ENCODE data around the gene PHYHD1. TPM values are rescaled to one million over a fixed set of nuclear protein-coding genes. Genes with fewer than 3 reads are reported as not detected.

The PHYHD1 gene
- total RNA-seq, 2 experiments from 2014 or later, result 0.21 to 0.44 TPM

GRCh38 chr9:128927731-128928411, 7.1 kb downstream of the PHYHD1 start:
- POLR2A ChIA-PET, result interaction anchor here (0.6 kb wide), 1 partner anchor 589 kb away, joined by 3 read pairs; no protein-coding TSS in a partner anchor
- H3K27ac Mint-ChIP-seq, result peak overlapping the region; percentile 6

GRCh38 chr9:128928624-128929023, 7.8 kb downstream of the PHYHD1 start:
- POLR2A ChIA-PET, result interaction anchor here (0.6 kb wide), 1 partner anchor 202 kb away, joined by 3 read pairs; no protein-coding TSS in a partner anchor
- H3K27me3 Mint-ChIP-seq, result no peaks in the 10 kb centered on the region
- DNase-seq (no peak), ATAC-seq (no peak)
- H3K4me1 Mint-ChIP-seq, result peaks cover 9% of the 10 kb centered on the region
- no peaks in the 10 kb centered on the region for H3K9me3 Mint-ChIP-seq (ENCODE audit: low read depth)
- H3K36me3 Mint-ChIP-seq (ENCODE audit: low read depth), result no peaks in the 10 kb centered on the region
- CTCF ChIA-PET, result interaction anchor here (0.6 to 7.5 kb wide), 30 partner anchors 9 to 1320 kb away, joined by 3 to 86 read pairs (median 4); partner anchors contain the start of genes DOLK, KYAT1, LRRC8A and NUP188
- intact Hi-C loops (cut with DNase I, micrococcal nuclease), result loop anchor here (1.0 to 5.0 kb wide), 7 partner anchors 46 to 281 kb away; partner anchors contain the start of genes KYAT1 (in 2 of the 2), ENDOG (in 1 of the 2), LRRC8A (in 1 of the 2) and PKN3 (in 1 of the 2)
- no peak overlapping the region for H3K4me3 Mint-ChIP-seq
- no peak overlapping the region for H3K27ac Mint-ChIP-seq

More at GRCh38 chr9:128927731-128928411, 7.1 kb downstream of the PHYHD1 start:
- Mint-ChIP-seq H3K4me3 (no peak overlapping the region), H3K36me3 (ENCODE audit: low read depth) (no peaks in the 10 kb centered on the region), H3K9me3 (ENCODE audit: low read depth) (no peaks in the 10 kb centered on the region), H3K4me1 (peaks cover 9% of the 10 kb centered on the region), H3K27me3 (no peaks in the 10 kb centered on the region)
- DNase-seq, result peak; percentile 73
- CTCF ChIA-PET, result interaction anchor here (0.6 to 7.5 kb wide), 32 partner anchors 9 to 1323 kb away, joined by 3 to 86 read pairs (median 4); partner anchors contain the start of genes KYAT1, LRRC8A, PKN3 and SPOUT1
- intact Hi-C loops (cut with DNase I, micrococcal nuclease), result loop anchor here (1.0 to 5.0 kb wide), 7 partner anchors 46 to 281 kb away; partner anchors contain the start of genes KYAT1 (in 2 of the 2), ENDOG (in 1 of the 2), LRRC8A (in 1 of the 2) and PKN3 (in 1 of the 2)
- peak; percentile 81 for ATAC-seq

DNA sequence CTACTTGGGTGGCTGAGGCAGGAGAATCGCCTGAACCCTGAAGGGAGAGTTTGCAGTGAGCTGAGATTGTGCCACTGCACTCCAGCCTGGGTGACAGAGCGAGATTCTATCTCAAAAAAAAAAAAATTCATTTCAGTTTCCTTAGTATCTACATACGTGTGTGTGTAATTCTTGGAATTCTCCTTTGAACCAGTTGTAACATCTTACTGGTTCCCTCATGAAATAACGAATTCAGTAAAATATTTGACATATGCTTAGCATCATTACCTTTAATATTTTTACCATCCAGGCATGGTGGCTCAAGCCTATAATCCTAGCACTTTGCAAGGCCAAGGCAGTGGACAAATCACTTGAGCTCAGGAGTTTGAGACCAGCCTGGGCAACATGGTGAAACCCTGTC, 8.8 kb downstream of the PHYHD1 start:
- CTCF ChIA-PET, result interaction anchor here (0.6 to 7.5 kb wide), 7 partner anchors 8 to 1008 kb away, joined by 3 to 86 read pairs (median 4); no protein-coding TSS in a partner anchor
- H3K27me3 Mint-ChIP-seq, result no peaks in the 10 kb centered on the region
- intact Hi-C loops (cut with DNase I, micrococcal nuclease), result loop anchor here (2.0 to 5.0 kb wide), 3 partner anchors 47 to 282 kb away; partner anchors contain the start of genes KYAT1 (in 1 of the 2), LRRC8A (in 1 of the 2) and PKN3 (in 1 of the 2)
- no peak overlapping the region for H3K27ac Mint-ChIP-seq
- ATAC-seq (no peak), DNase-seq (no peak)
- H3K4me1 Mint-ChIP-seq, result peaks cover 9% of the 10 kb centered on the region
- no peak overlapping the region for H3K4me3 Mint-ChIP-seq
- POLR2A ChIA-PET, result no interaction called here
- no peaks in the 10 kb centered on the region for H3K9me3 Mint-ChIP-seq (ENCODE audit: low read depth)
- H3K36me3 Mint-ChIP-seq (ENCODE audit: low read depth), result no peaks in the 10 kb centered on the region

DNA sequence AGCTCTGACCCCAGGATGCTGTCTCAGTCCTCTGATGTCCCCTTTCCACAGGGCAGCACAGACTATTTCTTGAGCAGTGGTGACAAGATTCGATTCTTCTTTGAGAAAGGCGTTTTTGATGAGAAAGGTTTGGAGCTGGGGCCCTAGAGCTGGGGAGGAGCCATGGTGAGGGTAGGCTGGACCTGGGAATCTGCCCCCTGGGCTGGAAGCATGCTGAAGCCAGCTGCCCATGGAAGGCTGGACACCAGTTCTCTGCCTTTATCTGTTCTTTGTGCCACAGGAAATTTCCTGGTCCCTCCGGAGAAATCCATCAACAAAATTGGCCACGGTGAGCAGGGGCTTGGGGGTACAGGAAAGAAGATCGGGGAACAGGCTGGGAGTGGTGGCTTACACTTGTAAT, 12.9 kb downstream of the PHYHD1 start:
- no peak overlapping the region for H3K27ac Mint-ChIP-seq
- CTCF ChIA-PET, result interaction anchor here (1.0 kb wide), 1 partner anchor 22 kb away, joined by 3 read pairs; no protein-coding TSS in a partner anchor
- no peaks in the 10 kb centered on the region for H3K9me3 Mint-ChIP-seq (ENCODE audit: low read depth)
- POLR2A ChIA-PET, result no interaction called here
- no peaks in the 10 kb centered on the region for H3K27me3 Mint-ChIP-seq
- H3K4me3 Mint-ChIP-seq, result no peak overlapping the region
- DNase-seq (no peak), ATAC-seq (no peak)
- intact Hi-C loops (cut with DNase I, micrococcal nuclease), result no loop called here
- no peaks in the 10 kb centered on the region for H3K4me1 Mint-ChIP-seq
- H3K36me3 Mint-ChIP-seq (ENCODE audit: low read depth), result no peaks in the 10 kb centered on the region

DNA sequence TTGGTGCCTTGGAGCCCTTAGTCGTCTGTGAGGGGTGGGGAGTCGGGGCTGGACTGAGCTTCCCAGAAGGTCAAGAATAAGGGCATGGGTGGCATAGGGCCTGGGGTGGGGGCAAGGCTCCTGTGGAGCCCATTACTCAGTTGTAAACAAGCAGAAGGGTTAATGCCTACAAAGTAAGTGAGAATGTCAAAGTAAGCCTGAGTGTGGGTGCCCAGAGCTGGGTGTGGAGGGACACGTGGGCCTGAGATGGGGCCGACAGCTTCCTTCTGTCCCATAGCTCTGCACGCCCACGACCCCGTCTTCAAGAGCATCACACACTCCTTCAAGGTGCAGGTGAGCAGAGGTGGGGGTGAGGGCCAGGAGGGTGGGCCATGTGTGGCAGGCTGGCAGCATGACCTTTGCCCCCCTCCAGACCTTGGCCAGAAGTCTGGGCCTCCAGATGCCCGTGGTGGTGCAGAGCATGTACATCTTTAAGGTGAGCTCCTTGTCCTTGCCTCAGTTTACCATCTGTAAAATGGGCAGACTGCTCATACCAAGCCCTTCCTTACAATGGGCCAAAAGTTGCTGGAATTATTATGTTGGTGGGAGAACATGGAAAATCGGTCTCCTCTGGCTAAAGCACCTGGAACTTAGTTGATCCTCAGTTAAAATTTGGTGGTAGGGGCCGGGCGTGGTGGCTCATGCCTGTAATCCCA, 15.5 kb downstream of the PHYHD1 start:
- CTCF ChIA-PET, result interaction anchor here (0.7 to 1.2 kb wide), 3 partner anchors 9 to 473 kb away, joined by 3 to 5 read pairs (median 5); no protein-coding TSS in a partner anchor
- POLR2A ChIA-PET, result interaction anchor here (0.7 to 1.2 kb wide), 2 partner anchors 12 to 146 kb away, joined by 3 to 6 read pairs; no protein-coding TSS in a partner anchor

DNA sequence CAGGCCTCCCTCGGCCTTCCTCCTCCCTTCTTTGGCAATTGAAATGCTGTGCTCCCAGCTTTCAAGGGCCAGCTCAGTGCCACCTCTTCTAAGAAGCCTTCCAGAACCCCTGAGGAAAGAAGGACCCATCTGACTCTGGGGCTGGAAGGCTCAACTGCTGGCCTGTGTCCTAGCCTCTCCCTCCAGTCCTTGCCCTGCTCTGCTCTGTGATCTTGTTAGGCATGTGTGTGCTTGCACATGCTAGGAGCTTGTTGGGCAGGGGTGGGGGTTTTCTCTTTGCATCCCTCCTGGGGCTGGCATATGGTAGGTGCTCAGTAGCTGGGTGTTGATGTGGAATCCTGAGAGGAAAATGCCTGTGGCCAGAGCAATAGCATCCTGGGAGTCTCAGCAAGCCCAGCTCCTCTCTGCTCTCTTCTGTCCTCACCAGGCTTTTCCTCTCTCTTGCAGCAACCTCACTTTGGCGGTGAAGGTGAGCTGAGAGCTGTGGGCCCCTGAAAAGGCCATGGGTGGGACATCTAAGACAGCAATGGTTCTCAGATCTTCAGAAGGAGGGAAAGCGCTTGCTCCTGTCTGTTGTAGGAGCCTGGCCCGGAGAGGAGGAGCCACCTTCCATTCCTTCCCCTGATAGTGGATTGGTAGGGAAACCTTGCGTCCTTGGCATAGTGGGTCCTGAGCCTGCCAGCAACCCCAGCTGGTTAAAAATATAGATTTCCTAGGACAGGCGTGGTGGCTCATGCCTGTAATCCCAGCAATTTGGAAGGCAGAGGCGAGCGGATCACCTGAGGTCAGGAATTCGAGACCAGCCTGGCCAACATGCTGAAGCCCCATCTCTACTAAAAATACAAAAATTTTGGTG, 16.8 kb downstream of the PHYHD1 start:
- H3K27ac Mint-ChIP-seq, result no peak overlapping the region
- no peak for ATAC-seq
- no peaks in the 10 kb centered on the region for H3K27me3 Mint-ChIP-seq
- POLR2A ChIA-PET, result interaction anchor here (0.7 kb wide), 1 partner anchor 145 kb away, joined by 6 read pairs; no protein-coding TSS in a partner anchor
- CTCF ChIA-PET, result interaction anchor here (0.6 to 2.7 kb wide), 3 partner anchors 9 to 215 kb away, joined by 3 to 11 read pairs (median 4); no protein-coding TSS in a partner anchor
- H3K4me1 Mint-ChIP-seq, result no peaks in the 10 kb centered on the region
- H3K36me3 Mint-ChIP-seq (ENCODE audit: low read depth), result no peaks in the 10 kb centered on the region
- intact Hi-C loops (cut with DNase I, micrococcal nuclease), result no loop called here
- H3K4me3 Mint-ChIP-seq, result no peak overlapping the region
- no peak for DNase-seq
- H3K9me3 Mint-ChIP-seq (ENCODE audit: low read depth), result no peaks in the 10 kb centered on the region

More for the DNA sequence above, 15.5 kb downstream of the PHYHD1 start:
- no peaks in the 10 kb centered on the region for H3K9me3 Mint-ChIP-seq (ENCODE audit: low read depth)
- H3K27ac Mint-ChIP-seq, result no peak overlapping the region
- no peak overlapping the region for H3K4me3 Mint-ChIP-seq
- no peak for ATAC-seq
- H3K36me3 Mint-ChIP-seq (ENCODE audit: low read depth), result no peaks in the 10 kb centered on the region
- intact Hi-C loops (cut with DNase I, micrococcal nuclease), result no loop called here
- no peaks in the 10 kb centered on the region for H3K27me3 Mint-ChIP-seq
- H3K4me1 Mint-ChIP-seq, result no peaks in the 10 kb centered on the region
- DNase-seq, result no peak

- intact Hi-C loops (cut with DNase I, micrococcal nuclease), result no loop called here
- H3K9me3 Mint-ChIP-seq (ENCODE audit: low read depth), result no peaks in the 10 kb centered on the region
- no peak for ATAC-seq
- POLR2A ChIA-PET, result no interaction called here
- H3K36me3 Mint-ChIP-seq (ENCODE audit: low read depth), result peaks cover under 1% of the 10 kb centered on the region
- H3K27ac Mint-ChIP-seq, result no peak overlapping the region
- CTCF ChIA-PET, result no interaction called here
- no peaks in the 10 kb centered on the region for H3K27me3 Mint-ChIP-seq
- H3K4me1 Mint-ChIP-seq, result no peaks in the 10 kb centered on the region
- DNase-seq, result no peak
- no peak overlapping the region for H3K4me3 Mint-ChIP-seq
Measured at GRCh38 chr9:128940271-128940921, 19.6 kb downstream of the PHYHD1 start.

- DNase-seq (no peak), ATAC-seq (no peak)
- intact Hi-C loops (cut with DNase I, micrococcal nuclease), result no loop called here
- Mint-ChIP-seq H3K4me3 (no peak overlapping the region), H3K9me3 (ENCODE audit: low read depth) (no peaks in the 10 kb centered on the region), H3K27ac (no peak overlapping the region), H3K36me3 (ENCODE audit: low read depth) (peaks cover 7% of the 10 kb centered on the region), H3K4me1 (peaks cover 8% of the 10 kb centered on the region), H3K27me3 (no peaks in the 10 kb centered on the region)
- POLR2A ChIA-PET, result no interaction called here
- CTCF ChIA-PET, result interaction anchor here (0.6 kb wide), 1 partner anchor 13 kb away, joined by 4 read pairs; no protein-coding TSS in a partner anchor
Measured at GRCh38 chr9:128940946-128941755, 20.4 kb downstream of the PHYHD1 start.

- Mint-ChIP-seq H3K9me3 (ENCODE audit: low read depth) (no peaks in the 10 kb centered on the region), H3K36me3 (ENCODE audit: low read depth) (peaks cover 15% of the 10 kb centered on the region), H3K4me1 (peaks cover 20% of the 10 kb centered on the region), H3K27ac (no peak overlapping the region), H3K27me3 (no peaks in the 10 kb centered on the region), H3K4me3 (no peak overlapping the region)
- intact Hi-C loops (cut with DNase I, micrococcal nuclease), result no loop called here
- DNase-seq, result no peak
- CTCF ChIA-PET, result interaction anchor here (0.8 kb wide), 1 partner anchor 524 kb away, joined by 3 read pairs; no protein-coding TSS in a partner anchor
- ATAC-seq, result no peak
- POLR2A ChIA-PET, result no interaction called here
Measured at GRCh38 chr9:128943832-128944620, 23.2 kb downstream of the PHYHD1 start.
